ENCODE data around the gene EMC1. TPM values are rescaled to one million over a fixed set of nuclear protein-coding genes. Genes with fewer than 3 reads are reported as not detected.
"Not testable (repeated sequence)": the region's sequence is repeated elsewhere in the genome, so short reads cannot be mapped to it uniquely, and the experiment has no call there.

The EMC1 gene
- total RNA-seq, 1 donor from 2014 or later, result 41.2 TPM

- intact Hi-C loops (cut with micrococcal nuclease), result no loop called here
Measured at GRCh38 chr1:19219451-19219850, 31.9 kb downstream of the EMC1 start.

DNA sequence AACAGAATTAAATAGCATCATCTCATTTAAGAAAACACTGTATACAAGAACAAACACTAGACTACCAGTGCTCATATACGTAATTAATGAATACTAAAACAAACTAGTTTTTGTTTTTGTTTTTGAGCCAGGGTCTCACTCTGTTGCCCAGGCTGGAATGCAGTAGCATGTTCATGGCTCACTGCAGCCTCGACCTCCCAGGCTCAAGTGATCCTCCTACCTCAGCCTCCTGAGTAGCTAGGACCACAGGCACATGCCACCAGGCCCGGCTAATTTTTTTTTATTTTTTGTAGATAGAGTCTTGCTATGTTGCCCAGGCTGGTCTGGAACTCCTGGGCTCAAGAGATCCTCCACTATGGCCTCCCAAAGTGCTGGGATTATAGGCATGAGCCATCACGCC is 34.7 kb downstream of the EMC1 start:
- intact Hi-C loops (cut with micrococcal nuclease), result not testable (repeated sequence)

GRCh38 chr1:19213580-19213979 is 37.7 kb downstream of the EMC1 start:
- intact Hi-C loops (cut with micrococcal nuclease), result loop anchor here (5.0 kb wide), 1 partner anchor 384 kb away; a partner anchor contains a TSS

DNA sequence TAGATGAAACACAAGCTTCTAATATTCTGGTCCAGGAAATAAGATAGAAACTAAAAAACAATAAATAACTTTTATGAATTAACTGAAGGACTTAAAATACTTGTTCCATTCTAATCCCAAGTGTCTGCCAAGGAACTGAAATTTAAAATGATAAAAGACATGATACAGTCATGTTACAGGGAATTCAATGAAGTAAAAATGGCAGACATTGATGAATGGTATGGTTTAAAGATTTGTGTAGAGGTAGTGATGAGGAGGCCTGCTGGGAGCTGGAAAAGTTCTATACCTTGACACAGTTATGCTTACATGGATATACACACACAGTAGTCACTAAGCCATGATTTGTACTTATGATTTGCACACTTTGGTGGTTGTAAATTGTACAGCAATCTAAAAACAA is 39.2 kb downstream of the EMC1 start:
- intact Hi-C loops (cut with micrococcal nuclease), result loop anchor here (5.0 kb wide), 1 partner anchor 385 kb away; a partner anchor contains a TSS

DNA sequence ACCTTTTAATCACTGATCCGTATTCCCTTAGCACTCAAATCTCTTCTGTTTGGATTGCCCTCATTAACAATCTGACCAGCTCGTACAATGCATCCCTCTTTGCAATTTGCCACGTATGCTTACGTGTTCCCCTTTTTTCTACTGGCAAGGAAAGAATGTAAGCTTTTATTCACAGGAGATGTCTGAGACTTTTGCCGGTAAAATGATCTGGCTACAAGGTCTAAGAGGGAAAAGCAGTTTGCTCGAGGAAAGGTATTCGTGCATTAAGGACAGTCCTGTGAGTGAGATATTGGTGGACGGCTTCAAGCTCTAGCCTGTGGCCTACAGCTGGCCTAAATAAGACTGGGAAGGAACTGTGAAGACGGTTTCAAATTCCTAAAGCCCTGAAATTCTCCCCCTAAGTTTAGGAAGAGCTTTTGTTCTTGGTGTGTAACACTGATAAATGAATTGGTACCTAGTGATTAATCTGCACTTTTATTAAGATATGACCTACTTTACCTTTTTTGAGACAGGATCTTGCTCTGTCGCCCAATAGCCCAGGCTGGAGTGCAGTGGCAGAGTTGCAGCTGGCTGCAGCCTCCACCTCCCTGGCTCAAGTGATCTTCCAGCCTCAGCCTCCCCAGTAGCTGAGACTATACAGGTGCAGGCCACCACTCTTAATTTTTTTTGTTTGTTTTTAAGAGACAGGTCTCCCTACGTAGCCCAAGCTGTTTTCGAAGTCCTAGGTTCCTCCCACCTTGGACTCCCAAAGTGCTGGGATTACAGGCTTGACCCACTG is 40.4 kb downstream of the EMC1 start:
- intact Hi-C loops (cut with micrococcal nuclease), result loop anchor here (1.0 to 5.0 kb wide), 4 partner anchors 40 to 386 kb away; partner anchors contain the start of genes ALDH4A1, EMC1 and MRTO4

GRCh38 chr1:19209990-19210771 is 41.1 kb downstream of the EMC1 start, which contains the start of gene UBR4:
Gene UBR4, minus strand, starts transcription at chr1:19210266. Its CDS starts 18 bp downstream, at chr1:19210248.
- intact Hi-C loops (cut with micrococcal nuclease), result loop anchor here (1.0 to 5.0 kb wide), 4 partner anchors 41 to 387 kb away; partner anchors contain the start of genes ALDH4A1, EMC1 and MRTO4

DNA sequence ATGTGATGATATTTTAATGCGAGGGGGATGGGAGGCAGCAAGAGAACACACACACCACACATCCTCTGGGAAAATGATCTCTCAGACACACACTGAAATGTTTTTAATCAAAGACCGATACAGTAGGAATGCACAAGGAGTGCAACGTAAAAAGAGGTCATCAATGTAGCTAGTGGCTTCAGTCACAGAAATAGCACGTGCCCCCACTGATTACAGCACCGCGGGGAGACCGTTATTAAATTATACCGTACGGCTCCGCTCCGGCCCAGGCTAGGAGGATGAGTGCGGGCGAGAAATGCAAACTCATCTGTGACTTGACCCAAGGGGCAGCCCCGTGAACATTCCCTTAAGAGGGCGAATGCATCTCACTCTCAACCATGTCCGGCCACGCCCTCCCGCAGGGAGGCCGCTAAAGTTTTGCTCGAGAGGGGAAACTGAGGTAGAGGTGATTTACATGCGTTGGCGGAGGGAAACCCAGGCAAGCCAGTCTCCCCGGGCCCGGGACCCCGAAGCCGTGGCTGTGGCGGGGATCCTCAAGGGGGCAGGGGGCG is 41.8 kb downstream of the EMC1 start:
- intact Hi-C loops (cut with micrococcal nuclease), result no loop called here

DNA sequence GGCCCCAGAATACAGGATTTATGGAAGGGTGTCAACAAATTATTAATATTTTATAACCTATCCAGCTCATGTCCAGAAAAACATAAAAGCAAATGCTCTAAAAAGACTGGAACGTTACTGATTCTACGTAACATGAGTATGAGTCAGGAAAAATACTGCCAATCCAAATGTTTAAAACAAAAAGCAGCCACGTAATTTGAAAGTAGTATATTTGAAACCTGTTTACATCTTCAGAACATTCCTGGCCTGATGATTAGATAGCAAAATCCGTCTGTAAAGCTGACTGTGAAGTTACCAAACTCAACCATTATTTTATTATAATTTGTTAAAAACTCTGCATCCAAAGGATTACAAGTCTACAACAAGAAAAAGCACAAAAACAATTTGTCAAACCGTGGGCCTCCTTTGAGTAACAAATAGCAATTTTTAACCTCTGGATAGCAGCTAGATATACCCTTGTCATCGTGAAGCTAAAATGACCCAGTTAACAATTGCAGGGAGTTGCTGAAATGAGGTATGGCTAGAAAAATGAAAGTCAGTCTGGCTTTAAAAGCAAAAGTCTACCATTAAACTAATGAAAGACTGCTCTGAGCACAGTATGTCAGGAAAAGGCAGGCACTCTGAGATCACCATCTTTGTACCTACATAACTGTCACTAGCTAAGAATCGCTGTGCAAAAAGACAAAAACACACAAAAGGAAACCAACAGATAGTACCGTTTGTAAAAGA is 42.5 kb downstream of the EMC1 start:
- intact Hi-C loops (cut with micrococcal nuclease), result no loop called here

GRCh38 chr1:19206947-19207346 is 44.4 kb downstream of the EMC1 start:
- intact Hi-C loops (cut with micrococcal nuclease), result no loop called here

DNA sequence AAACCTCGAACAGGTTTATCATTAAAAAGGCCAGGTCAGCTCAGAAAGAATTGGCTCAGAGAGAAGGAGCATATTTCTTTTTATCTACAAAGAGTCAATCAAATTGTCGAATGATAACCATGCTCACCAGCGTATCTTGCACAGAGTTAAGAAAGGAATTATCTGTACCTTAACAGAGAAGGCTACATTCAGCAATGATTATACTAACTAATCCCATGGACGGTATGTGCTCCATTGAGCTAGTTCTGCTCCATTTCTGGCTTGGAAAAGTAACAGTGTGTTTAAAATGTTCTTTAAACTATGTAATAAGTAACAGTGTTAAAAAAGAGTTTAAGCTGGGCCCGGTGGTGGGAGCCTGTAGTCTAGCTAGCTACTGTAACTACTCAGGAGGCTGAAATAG is 45.5 kb downstream of the EMC1 start:
- intact Hi-C loops (cut with micrococcal nuclease), result no loop called here

- intact Hi-C loops (cut with micrococcal nuclease), result no loop called here
Measured at GRCh38 chr1:19205403-19205802, 45.9 kb downstream of the EMC1 start.

DNA sequence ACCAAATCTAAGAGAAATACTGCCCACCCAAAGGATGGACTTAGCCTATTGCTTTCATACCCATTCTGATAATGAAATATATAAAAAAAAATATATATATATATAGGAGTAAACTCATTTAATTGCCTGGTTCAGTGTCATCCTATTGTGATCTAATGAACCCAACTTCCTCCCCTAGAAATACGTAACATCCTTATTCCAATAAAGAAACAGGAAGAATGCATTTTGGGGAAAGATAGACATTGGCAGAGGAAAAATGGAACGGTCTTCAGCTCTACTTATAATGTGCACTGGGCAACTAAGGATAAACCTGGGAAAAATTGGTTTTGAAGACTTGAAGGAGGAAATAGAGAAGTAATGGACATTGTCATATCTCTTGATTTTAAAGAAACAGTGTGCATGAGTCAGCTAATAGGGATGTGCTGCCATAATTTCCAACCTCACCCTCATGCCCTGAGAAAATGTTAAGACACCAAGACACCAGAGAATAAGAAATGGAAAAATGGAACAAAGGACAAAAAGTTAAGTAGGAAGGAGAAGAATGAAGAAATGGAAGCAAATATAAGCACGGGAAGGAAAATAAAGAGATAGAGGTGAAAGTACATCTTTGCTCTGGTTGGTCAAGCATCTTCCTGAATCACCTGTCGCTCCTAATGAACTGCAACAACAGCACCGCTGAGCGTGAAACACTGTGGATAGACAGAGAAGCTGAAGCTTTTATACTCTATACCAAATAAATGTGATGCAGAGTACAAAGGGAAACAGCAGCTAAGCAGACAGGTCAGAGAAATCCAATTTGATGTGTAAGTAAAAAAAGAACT is 46.7 kb downstream of the EMC1 start:
- intact Hi-C loops (cut with micrococcal nuclease), result no loop called here

GRCh38 chr1:19203440-19203839 is 47.9 kb downstream of the EMC1 start:
- intact Hi-C loops (cut with micrococcal nuclease), result no loop called here

GRCh38 chr1:19202396-19202795 is 48.9 kb downstream of the EMC1 start:
- intact Hi-C loops (cut with micrococcal nuclease), result no loop called here

GRCh38 chr1:19199969-19200604 is 51.2 kb downstream of the EMC1 start:
- intact Hi-C loops (cut with micrococcal nuclease), result no loop called here

DNA sequence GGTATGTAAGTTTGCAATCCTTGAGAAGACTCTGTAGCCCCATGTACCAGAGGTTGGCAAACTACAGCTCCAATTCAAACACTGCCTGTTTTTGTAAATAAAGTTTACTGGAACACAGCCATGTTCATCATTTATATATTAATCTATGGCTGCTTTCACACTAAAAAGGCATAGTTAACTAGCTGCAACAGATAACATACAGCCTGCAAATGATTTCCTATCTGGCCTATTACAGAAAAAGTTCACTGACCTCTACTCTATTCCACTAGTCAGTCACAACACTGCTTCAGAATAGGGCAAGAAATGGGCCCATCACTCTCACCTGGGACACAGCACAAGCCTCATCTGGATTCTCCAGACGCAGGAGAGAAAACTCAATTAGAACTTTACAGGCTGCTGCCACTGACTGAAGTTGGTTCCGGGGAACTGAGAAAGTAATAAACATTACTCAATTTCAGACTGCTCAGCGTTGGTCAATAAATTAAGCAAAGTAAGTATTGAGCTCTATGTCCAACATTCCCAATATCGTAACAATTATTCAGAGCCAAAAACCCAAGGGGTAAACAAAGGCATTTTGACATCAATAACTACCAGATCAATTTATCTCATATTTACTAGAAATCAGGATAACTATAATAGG is 51.9 kb downstream of the EMC1 start:
- intact Hi-C loops (cut with micrococcal nuclease), result no loop called here

DNA sequence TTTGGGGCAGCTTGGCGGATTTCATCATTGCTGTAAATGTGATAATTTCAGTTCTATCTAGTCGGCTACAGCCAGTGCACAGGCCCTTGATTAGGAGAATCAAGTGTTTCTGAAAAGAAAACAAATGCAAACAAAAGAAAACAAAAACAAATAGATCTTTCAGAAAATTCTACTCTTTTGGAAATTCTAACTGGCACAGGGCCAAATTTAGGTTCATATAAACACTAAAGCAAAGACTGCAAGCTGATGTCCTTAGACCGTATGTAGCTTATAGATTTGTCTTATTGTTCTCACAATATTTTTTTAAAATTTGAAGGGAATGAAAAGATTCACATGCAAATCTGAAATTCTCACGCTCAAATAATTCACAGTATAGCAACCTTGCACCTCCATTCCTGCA is 52.5 kb downstream of the EMC1 start:
- intact Hi-C loops (cut with micrococcal nuclease), result no loop called here

GRCh38 chr1:19197845-19198244 is 53.5 kb downstream of the EMC1 start:
- intact Hi-C loops (cut with micrococcal nuclease), result no loop called here

GRCh38 chr1:19196331-19196730 is 55.0 kb downstream of the EMC1 start:
- intact Hi-C loops (cut with micrococcal nuclease), result no loop called here

All from T-helper 2 cell treated with Interferon-gamma antibody and Interleukin-4, amounts not matched to agents 100 ng/mL and 5 ng/mL, for 36 hours (primary cell).